ENCODE measurements around the gene RTF2.

DNA sequence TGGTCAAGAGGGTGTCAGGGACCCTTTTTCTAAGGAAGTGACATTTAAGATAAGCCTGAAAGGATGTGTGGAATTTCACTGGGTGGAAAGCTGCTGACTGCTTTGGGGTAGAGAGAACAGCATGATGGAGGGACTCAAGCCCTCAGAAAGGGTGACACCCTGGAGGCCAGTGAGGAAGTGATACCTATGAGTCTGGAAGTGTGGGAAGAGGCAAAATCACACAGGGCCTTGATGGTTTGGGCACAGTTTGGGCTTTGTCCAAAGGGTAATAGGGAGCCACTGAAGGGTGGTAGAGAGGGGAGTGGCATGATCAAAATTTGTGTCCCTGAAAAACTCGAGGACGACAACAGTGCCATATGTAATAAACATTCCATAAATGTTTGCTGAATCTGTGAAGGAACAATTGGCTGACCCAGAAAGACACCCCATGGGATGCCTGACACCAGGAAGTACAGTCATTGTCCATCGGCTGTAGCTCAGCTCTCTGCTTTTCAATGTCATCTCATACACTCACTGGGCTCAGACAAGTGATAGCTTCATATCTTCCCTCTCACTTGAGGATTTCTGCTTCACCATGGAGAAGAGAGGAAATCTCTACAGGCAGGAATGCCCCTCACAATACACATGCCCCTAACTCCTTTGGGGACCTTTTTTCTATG, 35.1 kb upstream of the RTF2 start:
- TF ChIP-seq, protein P1, sequence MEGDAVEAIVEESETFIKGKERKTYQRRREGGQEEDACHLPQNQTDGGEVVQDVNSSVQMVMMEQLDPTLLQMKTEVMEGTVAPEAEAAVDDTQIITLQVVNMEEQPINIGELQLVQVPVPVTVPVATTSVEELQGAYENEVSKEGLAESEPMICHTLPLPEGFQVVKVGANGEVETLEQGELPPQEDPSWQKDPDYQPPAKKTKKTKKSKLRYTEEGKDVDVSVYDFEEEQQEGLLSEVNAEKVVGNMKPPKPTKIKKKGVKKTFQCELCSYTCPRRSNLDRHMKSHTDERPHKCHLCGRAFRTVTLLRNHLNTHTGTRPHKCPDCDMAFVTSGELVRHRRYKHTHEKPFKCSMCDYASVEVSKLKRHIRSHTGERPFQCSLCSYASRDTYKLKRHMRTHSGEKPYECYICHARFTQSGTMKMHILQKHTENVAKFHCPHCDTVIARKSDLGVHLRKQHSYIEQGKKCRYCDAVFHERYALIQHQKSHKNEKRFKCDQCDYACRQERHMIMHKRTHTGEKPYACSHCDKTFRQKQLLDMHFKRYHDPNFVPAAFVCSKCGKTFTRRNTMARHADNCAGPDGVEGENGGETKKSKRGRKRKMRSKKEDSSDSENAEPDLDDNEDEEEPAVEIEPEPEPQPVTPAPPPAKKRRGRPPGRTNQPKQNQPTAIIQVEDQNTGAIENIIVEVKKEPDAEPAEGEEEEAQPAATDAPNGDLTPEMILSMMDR (conservative IDR thresholded peaks at IDR 0.05 in 1 of 2, IDR thresholded peaks at IDR 0.05 in 1 of 2; ENCODE audit: low read depth in 1 of 2, low read length in 2 of 2): no peak
- TF ChIP-seq EZH2 (IDR thresholded peaks at IDR 0.05; ENCODE audit: low read length, missing control alignments): no peak
